GM12878 (cell line): ENCODE results near the gene POLRMT. TPM values are rescaled to one million over a fixed set of nuclear protein-coding genes. Genes with fewer than 3 reads are reported as not detected.

Experiments used
- ATAC-seq: fragments of 200-7000 bp; cut with Tn5 transposase; 3 replicates; pipeline ENCODE4 v1.9.1; 2020; ENCODE audit warnings: mild to moderate bottlenecking, moderate library complexity
- BruUV-seq: library from RNA; stranded (reverse); fragments of 400-500 nt; replicated peaks from 2 replicates; lab custom pipeline; 2021; lab: Mats Ljungman, UMichigan
- CTCF ChIA-PET: fragments of 300-600 bp; sonication (Branson Sonifier 250); formaldehyde crosslinking; extraction: SDS; loops from one replicate; lab custom pipeline; 2021; ENCODE audit warnings: inconsistent platforms; lab: Yijun Ruan, JAX
- POLR2A ChIA-PET: fragments of 350-600 bp; formaldehyde crosslinking; extraction: SDS; loops from one replicate; lab custom pipeline; 2021; ENCODE audit warnings: inconsistent platforms; lab: Charles Lee
- RAD21 ChIA-PET: fragments of 300-600 bp; sonication (Branson Sonifier 250); formaldehyde crosslinking; loops from one replicate; lab custom pipeline; 2023; ENCODE audit warnings: antibody characterized with exemption; ENCODE audit not compliant: unreplicated experiment; lab: Charles Lee
- SMC1A ChIA-PET: fragments of 300-600 bp; sonication (Branson Sonifier 250); formaldehyde crosslinking; loops from one replicate; lab custom pipeline; 2023; ENCODE audit not compliant: unreplicated experiment, uncharacterized antibody; lab: Charles Lee
- DNase-seq: peaks from one replicate; pipeline ENCODE4 v3.0.0-alpha.2; 2011; ENCODE audit warnings: low read depth, low spot score
- FAIRE-seq: peaks from 3 replicates; lab custom pipeline; 2011; peaks lifted over from hg19 to GRCh38; lab: Jason Lieb, UNC
- H2AFZ ChIP-seq: 2 replicates; pipeline ENCODE4 v1.6.0; 2011; ENCODE audit warnings: low read depth, low read length, control low read depth; ENCODE audit not compliant: control insufficient read depth
- H3K27ac ChIP-seq: 2 replicates; pipeline ENCODE4 v1.5.1; 2011; ENCODE audit warnings: control low read depth; ENCODE audit not compliant: control insufficient read depth, insufficient read depth
- H3K27me3 ChIP-seq, 2 experiments: replicated peaks in 1 of 2; 2 replicates each; pipeline versions ENCODE4 v1.6.0 to v1.6.1; 2011; ENCODE audit warnings: low read length in 1 of 2; ENCODE audit not compliant: control insufficient read depth in 2 of 2, insufficient read depth in 2 of 2
- H3K36me3 ChIP-seq, 2 experiments: 2 replicates each; pipeline ENCODE4 v1.5.1; 2011; ENCODE audit warnings: low read length in 1 of 2; ENCODE audit not compliant: control insufficient read depth in 2 of 2, insufficient read depth in 2 of 2
- H3K4me1 ChIP-seq: 2 replicates; pipeline ENCODE4 v1.6.1; 2011; ENCODE audit warnings: mild to moderate bottlenecking, low read length, moderate library complexity, mixed read lengths; ENCODE audit not compliant: control insufficient read depth, insufficient read depth
- H3K4me2 ChIP-seq: 2 replicates; pipeline ENCODE4 v1.6.0; 2011; ENCODE audit warnings: control low read depth; ENCODE audit not compliant: control insufficient read depth, insufficient read depth
- H3K4me3 ChIP-seq: fragments of 200-600 bp; sonication (generic); 2 replicates; pipeline ENCODE4 v1.5.1; 2016
- H3K79me2 ChIP-seq: 2 replicates; pipeline ENCODE4 v1.6.0; 2011; ENCODE audit warnings: low read length; ENCODE audit not compliant: control insufficient read depth, insufficient read depth
- H3K9ac ChIP-seq: 2 replicates; pipeline ENCODE4 v1.8.0; 2011; ENCODE audit warnings: low read length, control low read depth, mixed read lengths; ENCODE audit not compliant: control insufficient read depth, insufficient read depth
- H3K9me3 ChIP-seq: replicated peaks from 3 replicates; pipeline ENCODE4 v1.5.1; 2011; ENCODE audit warnings: mild to moderate bottlenecking, low read length; ENCODE audit not compliant: control insufficient read depth, insufficient read depth
- H4K20me1 ChIP-seq: 2 replicates; pipeline ENCODE4 v1.6.0; 2011; ENCODE audit not compliant: control insufficient read depth, insufficient read depth
- BRCA1 ChIP-seq: IDR thresholded peaks from 2 replicates; pipeline ENCODE4 v1.6.1; 2011; ENCODE audit warnings: low read depth, low read length, improper control_type of control experiment
- EZH2 ChIP-seq: IDR thresholded peaks from 2 replicates; pipeline ENCODE4 v1.6.1; 2012; ENCODE audit warnings: low read depth, mild to moderate bottlenecking, control low read depth, inconsistent platforms, low read length, borderline replicate concordance; ENCODE audit not compliant: control insufficient read depth
- HDAC6 ChIP-seq: fragments of 200-600 bp; sonication (generic); IDR thresholded peaks from one replicate; pipeline ENCODE4 v1.8.0; 2017; ENCODE audit warnings: antibody characterized with exemption; ENCODE audit not compliant: unreplicated experiment
- MYC ChIP-seq: IDR thresholded peaks from 2 replicates; pipeline ENCODE4 v1.6.1; 2011; ENCODE audit warnings: mild to moderate bottlenecking, low read length, moderate library complexity, inconsistent platforms; ENCODE audit not compliant: insufficient read depth, insufficient replicate concordance, insufficient read length, severe bottlenecking
- NBN ChIP-seq: fragments of 450-650 bp; IDR thresholded peaks from 2 replicates; pipeline ENCODE4 v1.6.1; 2016
- NFYA ChIP-seq: IDR thresholded peaks from 2 replicates; pipeline ENCODE4 v1.6.1; 2011; ENCODE audit warnings: low read depth, mild to moderate bottlenecking, low read length, improper control_type of control experiment, borderline replicate concordance
- NFYB ChIP-seq: IDR thresholded peaks from 2 replicates; pipeline ENCODE4 v1.6.1; 2011; ENCODE audit warnings: low read depth, mild to moderate bottlenecking, low read length, improper control_type of control experiment, moderate library complexity; ENCODE audit not compliant: insufficient read depth
- RCOR1 ChIP-seq: conservative IDR thresholded peaks from 2 replicates; pipeline ENCODE4 v1.6.1; 2012; ENCODE audit warnings: low read depth, low read length, improper control_type of control experiment
- RFX5 ChIP-seq: IDR thresholded peaks from 2 replicates; pipeline ENCODE4 v1.6.1; 2011; ENCODE audit warnings: low read depth, low read length, improper control_type of control experiment
- SRF ChIP-seq, 2 experiments: IDR thresholded peaks; 2 replicates each; pipeline ENCODE4 v1.6.1; 2011; ENCODE audit warnings: low read depth in 2 of 2, low read length in 2 of 2, mild to moderate bottlenecking in 1 of 2, moderate library complexity in 1 of 2
- TCF7 ChIP-seq: IDR thresholded peaks from 2 replicates; pipeline ENCODE4 v1.6.1; 2014; ENCODE audit warnings: antibody characterized with exemption, borderline replicate concordance
- USF2 ChIP-seq: IDR thresholded peaks from 2 replicates; pipeline ENCODE4 v1.6.1; 2011; ENCODE audit warnings: low read depth, low read length, improper control_type of control experiment, borderline replicate concordance
- ZNF384 ChIP-seq: IDR thresholded peaks from 2 replicates; pipeline ENCODE4 v1.6.1; 2012; ENCODE audit warnings: low read depth, mild to moderate bottlenecking, low read length, improper control_type of control experiment, borderline replicate concordance
- WGBS: methylation state at CpG from one replicate; pipeline ENCODE4 v1.1.6; 2016; ENCODE audit warnings: low lambda C conversion rate; ENCODE audit not compliant: insufficient replicate concordance, insufficient coverage; ENCODE audit errors: missing lambda C conversion rate; 5-methylcytosine and 5-hydroxymethylcytosine counted together
- in situ Hi-C: fragments of 300-500 bp; cut with MboI; formaldehyde crosslinking; loops from 9 replicates; pipeline ENCODE4 v1.14.3; 2018; ENCODE audit warnings: mixed read lengths
- intact Hi-C: fragments of 100-400 bp; cut with micrococcal nuclease; formaldehyde crosslinking; loops from one replicate; pipeline ENCODE4 v1.14.2; 2022; ENCODE audit not compliant: unreplicated experiment
- polyA plus RNA-seq, 11 experiments: library from polyadenylated mRNA; depleted of rRNA in 4 of 11; unstranded in 6 of 11; stranded (reverse) in 5 of 11; fragments of >200 nt; fragmentation: Nextera tagmentation in 4 of 11; fragmentation: Illumina TruSeq in 1 of 11; extraction: Ambion mirVana in 4 of 11; extraction: Trizol in 1 of 11; gene quantifications; 1 replicate in 1 of 11; 2 replicates in 10 of 11; pipeline versions ENCODE4 v1.2.1 to v1.2.3, GENCODE V29; 2011 to 2016; ENCODE audit warnings: inconsistent platforms in 2 of 11, missing spikeins in 2 of 11, low read depth in 1 of 11
- total RNA-seq, 4 experiments: library from RNA; depleted of rRNA in 3 of 4; stranded (reverse); fragments of >200 nt in 3 of 4; fragmentation: Illumina TruSeq in 1 of 4; extraction: Trizol in 1 of 4; gene quantifications; 2 replicates each; pipeline versions ENCODE4 v1.2.1 to v1.2.3, GENCODE V29; 2013 to 2021
- TF ChIP-seq, protein P1 (sequence below): fragments of 450-650 bp; formaldehyde crosslinking; IDR thresholded peaks from 2 replicates; pipeline ENCODE4 v1.4.0; 2020; ENCODE audit warnings: mild to moderate bottlenecking, moderate library complexity
- TF ChIP-seq, protein P2 (sequence below): fragments of 450-650 bp; IDR thresholded peaks from 2 replicates; pipeline ENCODE4 v1.6.1; 2018; ENCODE audit warnings: mild to moderate bottlenecking, low read depth, moderate library complexity; ENCODE audit not compliant: partially characterized antibody

POLRMT gene
- total and polyA plus RNA-seq, 10 of the 15 experiments (the other 5 are each of a cell fraction or from before 2014, with no cell fraction given) = 9.9 to 57.6 (median 34.6) TPM

DNA sequence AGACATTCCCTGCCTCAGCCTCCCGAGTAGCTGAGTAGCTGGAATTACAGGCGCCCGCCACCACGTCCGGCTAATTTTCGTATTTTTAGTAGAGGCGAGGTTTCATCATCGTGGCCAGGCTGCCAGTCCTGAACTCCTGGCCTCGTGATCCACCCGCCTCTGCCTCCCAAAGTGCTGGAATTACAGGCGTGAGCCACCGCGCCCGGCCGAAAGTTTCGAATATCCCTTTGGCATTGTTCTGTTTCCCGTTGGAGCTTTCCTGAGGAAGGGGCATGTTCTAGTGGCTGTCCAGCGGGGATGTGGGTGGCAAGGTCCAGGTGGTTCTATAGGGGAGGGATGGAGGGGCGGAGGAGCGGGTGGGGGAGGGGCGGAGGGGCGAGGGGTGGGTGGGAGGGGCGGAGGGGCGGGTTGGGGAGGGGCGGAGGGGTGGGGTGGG, 63.1 kb downstream of the POLRMT start:
- intact Hi-C loops (loop anchor here (5.0 kb wide), 2 partner anchors 38 to 62 kb away; partner anchors contain the start of genes CDC34 and POLRMT), in situ Hi-C loops (no loop called here)
- Histone ChIP-seq H4K20me1 (no peaks in the 10 kb centered on the region), H2AFZ (no peak overlapping the region), H3K9me3 (no peaks in the 10 kb centered on the region; the same call in 2 of the 3 replicates), H3K27ac (no peak overlapping the region), H3K4me3 (no peak overlapping the region), H3K9ac (no peak overlapping the region), H3K27me3 (no peaks in the 10 kb centered on the region), H3K79me2 (peaks cover 27% of the 10 kb centered on the region), H3K4me1 (0 out of 2 replicates have a peak, but pooled peaks cover 3% of the 10 kb centered on the region), H3K36me3 (no peaks in the 10 kb centered on the region), H3K4me2 (no peak overlapping the region)
- ATAC-seq (no peak), FAIRE-seq (no peak), DNase-seq (no peak)
- 85% methylated on average over 18 of the region's 25 CpGs for WGBS
- POLR2A ChIA-PET = no interaction called here
- CTCF ChIA-PET = no interaction called here
- RAD21 ChIA-PET = no interaction called here
- SMC1A ChIA-PET = interaction anchor here (0.8 kb wide), 1 partner anchor 321 kb away, joined by 3 read pairs; no protein-coding TSS in a partner anchor
- no TSS peak for BruUV-seq
- TF ChIP-seq, protein P1, sequence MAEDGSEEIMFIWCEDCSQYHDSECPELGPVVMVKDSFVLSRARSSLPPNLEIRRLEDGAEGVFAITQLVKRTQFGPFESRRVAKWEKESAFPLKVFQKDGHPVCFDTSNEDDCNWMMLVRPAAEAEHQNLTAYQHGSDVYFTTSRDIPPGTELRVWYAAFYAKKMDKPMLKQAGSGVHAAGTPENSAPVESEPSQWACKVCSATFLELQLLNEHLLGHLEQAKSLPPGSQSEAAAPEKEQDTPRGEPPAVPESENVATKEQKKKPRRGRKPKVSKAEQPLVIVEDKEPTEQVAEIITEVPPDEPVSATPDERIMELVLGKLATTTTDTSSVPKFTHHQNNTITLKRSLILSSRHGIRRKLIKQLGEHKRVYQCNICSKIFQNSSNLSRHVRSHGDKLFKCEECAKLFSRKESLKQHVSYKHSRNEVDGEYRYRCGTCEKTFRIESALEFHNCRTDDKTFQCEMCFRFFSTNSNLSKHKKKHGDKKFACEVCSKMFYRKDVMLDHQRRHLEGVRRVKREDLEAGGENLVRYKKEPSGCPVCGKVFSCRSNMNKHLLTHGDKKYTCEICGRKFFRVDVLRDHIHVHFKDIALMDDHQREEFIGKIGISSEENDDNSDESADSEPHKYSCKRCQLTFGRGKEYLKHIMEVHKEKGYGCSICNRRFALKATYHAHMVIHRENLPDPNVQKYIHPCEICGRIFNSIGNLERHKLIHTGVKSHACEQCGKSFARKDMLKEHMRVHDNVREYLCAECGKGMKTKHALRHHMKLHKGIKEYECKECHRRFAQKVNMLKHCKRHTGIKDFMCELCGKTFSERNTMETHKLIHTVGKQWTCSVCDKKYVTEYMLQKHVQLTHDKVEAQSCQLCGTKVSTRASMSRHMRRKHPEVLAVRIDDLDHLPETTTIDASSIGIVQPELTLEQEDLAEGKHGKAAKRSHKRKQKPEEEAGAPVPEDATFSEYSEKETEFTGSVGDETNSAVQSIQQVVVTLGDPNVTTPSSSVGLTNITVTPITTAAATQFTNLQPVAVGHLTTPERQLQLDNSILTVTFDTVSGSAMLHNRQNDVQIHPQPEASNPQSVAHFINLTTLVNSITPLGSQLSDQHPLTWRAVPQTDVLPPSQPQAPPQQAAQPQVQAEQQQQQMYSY (CRISPR knock-in tag) = no peak
- TF ChIP-seq MYC (no peak), NBN (no peak), EZH2 (no peak), ZNF384 (no peak), BRCA1 (no peak), NFYB (no peak), TCF7 (no peak), USF2 (no peak), RFX5 (no peak), RCOR1 (no peak), NFYA (no peak), HDAC6 (no peak), SRF (IDR thresholded peaks at IDR 0.05; ENCODE audit: low read depth in 2 of 2, low read length in 2 of 2) (no peak)
- TF ChIP-seq, protein P2, sequence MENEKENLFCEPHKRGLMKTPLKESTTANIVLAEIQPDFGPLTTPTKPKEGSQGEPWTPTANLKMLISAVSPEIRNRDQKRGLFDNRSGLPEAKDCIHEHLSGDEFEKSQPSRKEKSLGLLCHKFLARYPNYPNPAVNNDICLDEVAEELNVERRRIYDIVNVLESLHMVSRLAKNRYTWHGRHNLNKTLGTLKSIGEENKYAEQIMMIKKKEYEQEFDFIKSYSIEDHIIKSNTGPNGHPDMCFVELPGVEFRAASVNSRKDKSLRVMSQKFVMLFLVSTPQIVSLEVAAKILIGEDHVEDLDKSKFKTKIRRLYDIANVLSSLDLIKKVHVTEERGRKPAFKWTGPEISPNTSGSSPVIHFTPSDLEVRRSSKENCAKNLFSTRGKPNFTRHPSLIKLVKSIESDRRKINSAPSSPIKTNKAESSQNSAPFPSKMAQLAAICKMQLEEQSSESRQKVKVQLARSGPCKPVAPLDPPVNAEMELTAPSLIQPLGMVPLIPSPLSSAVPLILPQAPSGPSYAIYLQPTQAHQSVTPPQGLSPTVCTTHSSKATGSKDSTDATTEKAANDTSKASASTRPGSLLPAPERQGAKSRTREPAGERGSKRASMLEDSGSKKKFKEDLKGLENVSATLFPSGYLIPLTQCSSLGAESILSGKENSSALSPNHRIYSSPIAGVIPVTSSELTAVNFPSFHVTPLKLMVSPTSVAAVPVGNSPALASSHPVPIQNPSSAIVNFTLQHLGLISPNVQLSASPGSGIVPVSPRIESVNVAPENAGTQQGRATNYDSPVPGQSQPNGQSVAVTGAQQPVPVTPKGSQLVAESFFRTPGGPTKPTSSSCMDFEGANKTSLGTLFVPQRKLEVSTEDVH = no peak
